ENCODE data around the gene LRBA.

DNA sequence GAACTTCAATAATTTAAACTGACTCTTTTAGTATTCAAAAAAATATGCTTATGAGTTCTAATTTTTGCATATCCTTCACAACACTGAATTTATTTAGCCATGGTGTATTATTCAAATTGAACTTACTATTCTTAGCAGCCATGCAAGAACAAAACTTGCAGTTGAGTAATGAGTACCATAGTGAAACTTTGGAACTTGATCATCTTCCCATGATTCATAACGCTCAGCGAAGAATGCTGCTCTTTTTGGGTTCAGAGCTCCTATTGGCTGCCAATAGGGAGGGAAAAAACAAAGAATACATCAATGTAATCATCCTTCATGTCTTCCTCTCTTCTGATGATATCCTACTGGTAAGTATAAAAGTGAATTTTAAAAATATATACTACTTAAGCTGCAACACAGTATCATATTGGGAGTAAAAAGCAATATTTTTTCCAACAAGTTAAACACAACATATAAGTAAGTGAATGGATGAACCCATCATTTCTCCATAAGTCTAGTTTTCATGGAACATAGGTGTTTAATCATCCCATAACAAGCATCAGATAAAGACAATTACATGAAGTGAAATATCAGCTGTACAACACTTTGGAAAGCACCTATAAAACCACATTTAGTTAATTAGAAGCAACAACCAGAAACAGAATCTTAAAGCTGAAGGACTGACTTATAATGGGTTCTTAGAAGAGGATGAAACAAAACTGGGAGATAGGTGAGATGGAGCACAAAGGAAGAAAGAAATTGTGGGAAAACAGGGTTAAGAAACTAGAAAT is 578.3 kb downstream of the LRBA start:
- TF ChIP-seq, protein P1, sequence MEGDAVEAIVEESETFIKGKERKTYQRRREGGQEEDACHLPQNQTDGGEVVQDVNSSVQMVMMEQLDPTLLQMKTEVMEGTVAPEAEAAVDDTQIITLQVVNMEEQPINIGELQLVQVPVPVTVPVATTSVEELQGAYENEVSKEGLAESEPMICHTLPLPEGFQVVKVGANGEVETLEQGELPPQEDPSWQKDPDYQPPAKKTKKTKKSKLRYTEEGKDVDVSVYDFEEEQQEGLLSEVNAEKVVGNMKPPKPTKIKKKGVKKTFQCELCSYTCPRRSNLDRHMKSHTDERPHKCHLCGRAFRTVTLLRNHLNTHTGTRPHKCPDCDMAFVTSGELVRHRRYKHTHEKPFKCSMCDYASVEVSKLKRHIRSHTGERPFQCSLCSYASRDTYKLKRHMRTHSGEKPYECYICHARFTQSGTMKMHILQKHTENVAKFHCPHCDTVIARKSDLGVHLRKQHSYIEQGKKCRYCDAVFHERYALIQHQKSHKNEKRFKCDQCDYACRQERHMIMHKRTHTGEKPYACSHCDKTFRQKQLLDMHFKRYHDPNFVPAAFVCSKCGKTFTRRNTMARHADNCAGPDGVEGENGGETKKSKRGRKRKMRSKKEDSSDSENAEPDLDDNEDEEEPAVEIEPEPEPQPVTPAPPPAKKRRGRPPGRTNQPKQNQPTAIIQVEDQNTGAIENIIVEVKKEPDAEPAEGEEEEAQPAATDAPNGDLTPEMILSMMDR (IDR thresholded peaks at IDR 0.05): no peak
- TF ChIP-seq, protein P2, sequence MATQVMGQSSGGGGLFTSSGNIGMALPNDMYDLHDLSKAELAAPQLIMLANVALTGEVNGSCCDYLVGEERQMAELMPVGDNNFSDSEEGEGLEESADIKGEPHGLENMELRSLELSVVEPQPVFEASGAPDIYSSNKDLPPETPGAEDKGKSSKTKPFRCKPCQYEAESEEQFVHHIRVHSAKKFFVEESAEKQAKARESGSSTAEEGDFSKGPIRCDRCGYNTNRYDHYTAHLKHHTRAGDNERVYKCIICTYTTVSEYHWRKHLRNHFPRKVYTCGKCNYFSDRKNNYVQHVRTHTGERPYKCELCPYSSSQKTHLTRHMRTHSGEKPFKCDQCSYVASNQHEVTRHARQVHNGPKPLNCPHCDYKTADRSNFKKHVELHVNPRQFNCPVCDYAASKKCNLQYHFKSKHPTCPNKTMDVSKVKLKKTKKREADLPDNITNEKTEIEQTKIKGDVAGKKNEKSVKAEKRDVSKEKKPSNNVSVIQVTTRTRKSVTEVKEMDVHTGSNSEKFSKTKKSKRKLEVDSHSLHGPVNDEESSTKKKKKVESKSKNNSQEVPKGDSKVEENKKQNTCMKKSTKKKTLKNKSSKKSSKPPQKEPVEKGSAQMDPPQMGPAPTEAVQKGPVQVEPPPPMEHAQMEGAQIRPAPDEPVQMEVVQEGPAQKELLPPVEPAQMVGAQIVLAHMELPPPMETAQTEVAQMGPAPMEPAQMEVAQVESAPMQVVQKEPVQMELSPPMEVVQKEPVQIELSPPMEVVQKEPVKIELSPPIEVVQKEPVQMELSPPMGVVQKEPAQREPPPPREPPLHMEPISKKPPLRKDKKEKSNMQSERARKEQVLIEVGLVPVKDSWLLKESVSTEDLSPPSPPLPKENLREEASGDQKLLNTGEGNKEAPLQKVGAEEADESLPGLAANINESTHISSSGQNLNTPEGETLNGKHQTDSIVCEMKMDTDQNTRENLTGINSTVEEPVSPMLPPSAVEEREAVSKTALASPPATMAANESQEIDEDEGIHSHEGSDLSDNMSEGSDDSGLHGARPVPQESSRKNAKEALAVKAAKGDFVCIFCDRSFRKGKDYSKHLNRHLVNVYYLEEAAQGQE (IDR thresholded peaks at IDR 0.05; ENCODE audit: low read depth, low read length): no peak
- TF ChIP-seq EP300 (IDR thresholded peaks at IDR 0.05; ENCODE audit: borderline replicate concordance in 1 of 2, low read depth in 1 of 2, low read length in 1 of 2): no peak

All from SK-N-SH (cell line).